ENCODE measurements around the gene NIPBL.
"Not testable (repeated sequence)": the region's sequence is repeated elsewhere in the genome, so short reads cannot be mapped to it uniquely, and the experiment has no call there.

Gene NIPBL

DNA sequence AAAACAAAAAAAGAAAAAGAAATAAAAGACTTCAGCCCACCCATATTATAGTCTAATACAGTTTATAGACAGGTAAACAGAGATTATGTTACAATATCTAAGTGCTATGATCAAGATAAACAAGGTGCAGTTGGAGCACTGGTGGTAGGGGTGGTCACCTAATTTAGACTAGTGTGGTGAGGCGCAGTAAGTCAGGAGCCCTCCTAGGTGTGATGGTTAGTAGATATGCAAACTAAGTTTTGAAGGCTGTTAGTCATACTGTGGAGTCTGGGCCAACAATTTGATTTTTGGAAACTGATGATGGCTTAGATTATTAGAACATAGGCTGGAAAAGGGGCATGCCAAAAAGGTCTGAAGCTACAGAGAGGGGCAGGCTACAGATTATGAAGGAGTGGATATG is 14.7 kb downstream of the NIPBL start:
- TF ChIP-seq, protein P1, sequence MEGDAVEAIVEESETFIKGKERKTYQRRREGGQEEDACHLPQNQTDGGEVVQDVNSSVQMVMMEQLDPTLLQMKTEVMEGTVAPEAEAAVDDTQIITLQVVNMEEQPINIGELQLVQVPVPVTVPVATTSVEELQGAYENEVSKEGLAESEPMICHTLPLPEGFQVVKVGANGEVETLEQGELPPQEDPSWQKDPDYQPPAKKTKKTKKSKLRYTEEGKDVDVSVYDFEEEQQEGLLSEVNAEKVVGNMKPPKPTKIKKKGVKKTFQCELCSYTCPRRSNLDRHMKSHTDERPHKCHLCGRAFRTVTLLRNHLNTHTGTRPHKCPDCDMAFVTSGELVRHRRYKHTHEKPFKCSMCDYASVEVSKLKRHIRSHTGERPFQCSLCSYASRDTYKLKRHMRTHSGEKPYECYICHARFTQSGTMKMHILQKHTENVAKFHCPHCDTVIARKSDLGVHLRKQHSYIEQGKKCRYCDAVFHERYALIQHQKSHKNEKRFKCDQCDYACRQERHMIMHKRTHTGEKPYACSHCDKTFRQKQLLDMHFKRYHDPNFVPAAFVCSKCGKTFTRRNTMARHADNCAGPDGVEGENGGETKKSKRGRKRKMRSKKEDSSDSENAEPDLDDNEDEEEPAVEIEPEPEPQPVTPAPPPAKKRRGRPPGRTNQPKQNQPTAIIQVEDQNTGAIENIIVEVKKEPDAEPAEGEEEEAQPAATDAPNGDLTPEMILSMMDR (IDR thresholded peaks at IDR 0.05; ENCODE audit: low read depth, low read length) = no peak
- H3K4me3 ChIP-seq (ENCODE audit: low read depth, low read length) = no peak overlapping the region
- DNase-seq (ENCODE audit: low read depth, low spot score) = no peak
- in situ Hi-C loops (cut with HindIII; ENCODE audit: low sequenced_read_pairs) = no loop called here

DNA sequence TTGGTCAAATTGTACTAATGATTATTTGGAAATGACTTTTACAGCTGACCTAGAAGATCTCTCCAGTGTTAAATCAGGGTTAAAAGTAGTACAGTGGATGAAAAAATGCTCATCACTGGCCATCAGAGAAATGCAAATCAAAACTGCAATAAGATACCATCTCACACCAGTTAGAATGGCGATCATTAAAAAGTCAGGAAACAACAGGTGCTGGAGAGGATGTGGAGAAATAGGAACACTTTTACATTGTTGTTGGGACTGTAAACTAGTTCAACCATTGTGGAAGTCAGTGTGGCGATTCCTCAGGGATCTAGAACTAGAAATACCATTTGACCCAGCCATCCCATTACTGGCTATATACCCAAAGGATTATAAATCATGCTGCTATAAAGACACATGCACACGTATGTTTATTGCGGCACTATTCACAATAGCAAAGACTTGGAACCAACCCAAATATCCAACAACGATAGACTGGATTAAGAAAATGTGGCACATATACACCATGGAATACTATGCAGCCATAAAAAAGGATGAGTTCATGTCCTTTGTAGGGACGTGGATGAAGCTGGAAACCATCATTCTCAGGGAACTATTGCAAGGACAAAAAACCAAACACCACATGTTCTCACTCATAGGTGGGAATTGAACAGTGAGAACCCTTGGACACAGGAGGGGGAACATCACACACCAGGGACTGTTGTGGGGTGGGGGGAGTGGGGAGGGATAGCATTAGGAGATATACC is 15.7 kb downstream of the NIPBL start:
- H3K4me3 ChIP-seq (ENCODE audit: low read depth, low read length); in situ Hi-C loops (cut with HindIII; ENCODE audit: low sequenced_read_pairs); DNase-seq (ENCODE audit: low read depth, low spot score): not testable (repeated sequence)

GRCh38 chr5:36894954-36895353 is 18.4 kb downstream of the NIPBL start:
- TF ChIP-seq, protein P1 (IDR thresholded peaks at IDR 0.05; ENCODE audit: low read depth, low read length) = no peak
- in situ Hi-C loops (cut with HindIII; ENCODE audit: low sequenced_read_pairs) = no loop called here
- H3K4me3 ChIP-seq (ENCODE audit: low read depth, low read length) = no peak overlapping the region
- no peak for DNase-seq (ENCODE audit: low read depth, low spot score)

- in situ Hi-C loops (cut with HindIII; ENCODE audit: low sequenced_read_pairs) = no loop called here
- H3K4me3 ChIP-seq (ENCODE audit: low read depth, low read length) = no peak overlapping the region
- TF ChIP-seq, protein P1 (IDR thresholded peaks at IDR 0.05; ENCODE audit: low read depth, low read length) = no peak
- no peak for DNase-seq (ENCODE audit: low read depth, low spot score)
Measured at GRCh38 chr5:36896476-36896875, 19.9 kb downstream of the NIPBL start.

DNA sequence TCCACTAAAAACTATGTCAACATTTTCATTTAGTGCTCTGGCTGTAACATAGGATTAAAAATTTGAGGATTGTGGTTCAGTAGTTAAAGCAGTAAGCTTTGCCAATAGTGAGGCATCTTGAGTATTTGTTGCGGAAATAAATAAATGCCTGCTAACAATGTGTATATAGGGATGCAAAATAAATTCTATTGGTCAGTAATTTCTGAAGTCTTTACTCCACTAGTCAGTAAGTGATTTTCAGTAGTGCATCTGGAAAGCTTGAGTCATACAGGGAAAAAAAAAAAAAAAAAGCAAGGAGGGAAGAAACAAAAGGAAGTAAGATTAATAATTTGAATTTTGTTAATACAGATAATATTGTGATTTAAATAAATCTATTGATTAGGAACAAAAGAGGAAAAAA is 21.0 kb downstream of the NIPBL start:
- in situ Hi-C loops (cut with HindIII; ENCODE audit: low sequenced_read_pairs) = no loop called here
- H3K4me3 ChIP-seq (ENCODE audit: low read depth, low read length) = no peak overlapping the region
- TF ChIP-seq, protein P1 (IDR thresholded peaks at IDR 0.05; ENCODE audit: low read depth, low read length) = no peak
- DNase-seq (ENCODE audit: low read depth, low spot score) = peak; percentile 53

DNA sequence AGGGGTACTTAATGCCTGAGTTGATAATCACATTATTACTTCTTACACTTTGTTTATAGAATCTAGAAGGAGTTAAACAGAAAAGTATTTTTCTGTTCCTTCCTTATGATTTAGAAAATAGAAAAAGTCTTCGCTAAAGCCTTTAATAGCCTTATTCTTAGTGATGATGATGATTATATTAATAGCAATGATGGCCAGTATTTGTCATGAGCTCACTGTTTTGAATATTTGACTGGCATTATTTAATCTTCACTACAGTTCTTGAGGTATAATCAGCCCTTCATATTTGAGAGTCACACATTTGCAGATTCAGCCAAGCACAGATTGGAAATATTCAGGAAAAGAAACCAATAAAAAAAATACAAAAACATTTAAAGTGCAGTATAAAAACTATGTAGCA is 23.3 kb downstream of the NIPBL start:
- no peak overlapping the region for H3K4me3 ChIP-seq (ENCODE audit: low read depth, low read length)
- DNase-seq (ENCODE audit: low read depth, low spot score) = no peak
- TF ChIP-seq, protein P1 (IDR thresholded peaks at IDR 0.05; ENCODE audit: low read depth, low read length) = no peak
- in situ Hi-C loops (cut with HindIII; ENCODE audit: low sequenced_read_pairs) = no loop called here

GRCh38 chr5:36900283-36900682 is 23.7 kb downstream of the NIPBL start:
- H3K4me3 ChIP-seq (ENCODE audit: low read depth, low read length) = no peak overlapping the region
- DNase-seq (ENCODE audit: low read depth, low spot score) = no peak
- TF ChIP-seq, protein P1 (IDR thresholded peaks at IDR 0.05; ENCODE audit: low read depth, low read length) = no peak
- in situ Hi-C loops (cut with HindIII; ENCODE audit: low sequenced_read_pairs) = no loop called here

DNA sequence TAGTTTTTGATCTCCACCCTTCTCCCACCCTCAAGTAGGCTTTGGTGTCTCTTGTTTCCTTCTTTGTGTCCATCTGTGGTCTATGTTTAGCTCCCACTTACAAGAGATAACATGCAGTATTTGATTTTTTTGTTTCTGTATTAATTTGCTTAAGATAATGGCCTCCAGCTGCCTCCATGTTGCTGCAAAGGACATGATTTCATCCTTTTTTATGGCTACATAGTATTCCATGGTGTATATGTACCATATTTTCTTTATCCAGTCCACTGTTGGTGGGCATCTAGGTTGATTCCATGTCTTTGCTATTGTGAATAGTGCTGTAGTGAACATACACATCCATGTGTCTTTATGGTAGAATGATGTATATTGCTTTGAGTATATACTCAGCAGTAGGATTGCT is 24.5 kb downstream of the NIPBL start:
- DNase-seq (ENCODE audit: low read depth, low spot score); in situ Hi-C loops (cut with HindIII; ENCODE audit: low sequenced_read_pairs); H3K4me3 ChIP-seq (ENCODE audit: low read depth, low read length): not testable (repeated sequence)

Data from astrocyte of the spinal cord (primary cell).